SK-N-SH (cell line): ENCODE results near the gene TES.

Source experiments
- CTCF ChIP-seq: fragments of 200-600 bp; sonication (generic); IDR thresholded peaks from 2 replicates; pipeline ENCODE4 v1.6.1; 2017; ENCODE audit warnings: antibody characterized with exemption, mild to moderate bottlenecking, moderate library complexity
- EP300 ChIP-seq, 2 experiments: IDR thresholded peaks; 2 replicates each; pipeline versions ENCODE4 v1.4.0 to v1.6.1; 2012; ENCODE audit warnings: borderline replicate concordance in 1 of 2, low read depth in 1 of 2, low read length in 1 of 2
- FOSL2 ChIP-seq: IDR thresholded peaks from 2 replicates; pipeline ENCODE4 v1.4.0; 2012; ENCODE audit warnings: low read depth, mild to moderate bottlenecking, moderate library complexity, borderline replicate concordance
- FOXJ3 ChIP-seq: sonication (generic); formaldehyde crosslinking; IDR thresholded peaks from 2 replicates; pipeline ENCODE4 v1.5.1; 2020; ENCODE audit warnings: mild to moderate bottlenecking, missing genetic modification reagents
- GATA2 ChIP-seq: sonication (generic); formaldehyde crosslinking; IDR thresholded peaks from 2 replicates; pipeline ENCODE4 v1.5.0; 2020; ENCODE audit warnings: mild to moderate bottlenecking, missing genetic modification reagents
- JUND ChIP-seq: IDR thresholded peaks from 2 replicates; pipeline ENCODE4 v1.4.0; 2012
- MAX ChIP-seq: IDR thresholded peaks from 2 replicates; pipeline ENCODE4 v1.4.0; 2012; ENCODE audit warnings: low read depth
- MXI1 ChIP-seq: IDR thresholded peaks from 2 replicates; pipeline ENCODE4 v1.6.1; 2012; ENCODE audit warnings: mild to moderate bottlenecking, low read depth, low read length, improper control_type of control experiment
- POLR2AphosphoS5 ChIP-seq: IDR thresholded peaks from 2 replicates; pipeline ENCODE4 v1.6.1; 2012; ENCODE audit warnings: low read depth, low read length
- RAD21 ChIP-seq: IDR thresholded peaks from 2 replicates; pipeline ENCODE4 v1.6.1; 2012; ENCODE audit warnings: mild to moderate bottlenecking, low read length
- RCOR1 ChIP-seq: fragments of 150-350 bp; IDR thresholded peaks from 2 replicates; pipeline ENCODE4 v1.6.1; 2017; ENCODE audit warnings: antibody characterized with exemption, low read length
- REST ChIP-seq: IDR thresholded peaks from 2 replicates; pipeline ENCODE4 v1.6.1; 2012; ENCODE audit warnings: mild to moderate bottlenecking, low read depth, low read length, moderate library complexity
- SMC3 ChIP-seq: IDR thresholded peaks from 2 replicates; pipeline ENCODE4 v1.6.1; 2012; ENCODE audit warnings: low read depth, low read length, improper control_type of control experiment
- ZBTB33 ChIP-seq: IDR thresholded peaks from 2 replicates; pipeline ENCODE4 v1.4.0; 2012; ENCODE audit warnings: low read depth, borderline replicate concordance

- TF ChIP-seq CTCF = no peak
- no peak for TF ChIP-seq RAD21
- TF ChIP-seq FOSL2 = no peak
- no peak for TF ChIP-seq MAX
- TF ChIP-seq FOXJ3 (CRISPR knock-in tag) = no peak
- no peak for TF ChIP-seq EP300 (IDR thresholded peaks at IDR 0.05; ENCODE audit: borderline replicate concordance in 1 of 2, low read depth in 1 of 2, low read length in 1 of 2)
- no peak for TF ChIP-seq RCOR1
- no peak for TF ChIP-seq ZBTB33
- no peak for TF ChIP-seq JUND
- TF ChIP-seq REST = no peak
- no peak for TF ChIP-seq GATA2 (CRISPR knock-in tag)
- no peak for TF ChIP-seq MXI1
- no peak for TF ChIP-seq SMC3
- TF ChIP-seq POLR2AphosphoS5 = no peak
Measured at GRCh38 chr7:116187400-116187799, 22.9 kb upstream of the TES start.
